GM12891 (cell line): Measurements from ENCODE around the gene PDZRN3.

Source experiments
- PAX5 ChIP-seq: IDR thresholded peaks from 2 replicates; pipeline ENCODE4 v1.6.1; 2011; ENCODE audit warnings: low read length, moderate library complexity, mild to moderate bottlenecking; ENCODE audit not compliant: insufficient read depth, severe bottlenecking
- TAF1 ChIP-seq: IDR thresholded peaks from 2 replicates; pipeline ENCODE4 v1.6.1; 2011; ENCODE audit warnings: low read depth, low read length, control low read depth

DNA sequence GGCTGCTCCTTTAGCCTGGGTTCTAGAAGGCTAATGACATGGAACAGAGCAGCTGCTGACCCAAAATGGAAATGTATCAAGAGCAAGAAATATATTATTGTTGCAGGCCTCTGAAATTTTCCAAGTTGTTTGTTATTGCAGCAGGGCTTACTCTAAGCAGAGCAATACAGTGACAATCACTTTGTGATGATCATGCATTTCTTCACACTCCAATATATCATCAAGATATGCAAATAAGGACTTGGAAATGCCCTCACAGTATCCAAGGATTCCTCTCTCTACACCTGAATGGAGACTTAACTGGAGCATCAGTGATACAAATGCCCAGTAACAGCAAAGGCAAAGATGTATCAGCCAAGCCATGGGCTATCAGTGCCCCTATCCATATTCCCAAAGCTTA, 89.6 kb downstream of the PDZRN3 start:
- TF ChIP-seq PAX5: no peak
- no peak for TF ChIP-seq TAF1
